ENCODE data around the gene S100A5. TPM values are rescaled to one million over a fixed set of nuclear protein-coding genes. Genes with fewer than 3 reads are reported as not detected.

S100A5 gene, protein sequence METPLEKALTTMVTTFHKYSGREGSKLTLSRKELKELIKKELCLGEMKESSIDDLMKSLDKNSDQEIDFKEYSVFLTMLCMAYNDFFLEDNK
- total RNA-seq (2011; cell fraction: chromatin; rRNA removed; ENCODE audit: low replicate concordance): not detected in 2 replicates
- not detected in 2 replicates for total RNA-seq (2011; cell fraction: nucleolus; rRNA removed)
- total RNA-seq (2011; cell fraction: nucleoplasm; rRNA removed): not detected in 2 replicates
- total RNA-seq (2014; rRNA removed) (0.37 TPM in 1 of 2 replicates, not detected in the other), total RNA-seq (2014; rRNA removed; fragmentation: Illumina TruSeq; extraction: Trizol) (not detected in 2 replicates), total RNA-seq (2015; rRNA removed; fragmentation: Illumina TruSeq; extraction: Trizol) (not detected in 2 replicates), total RNA-seq (2021) (not detected in 2 replicates), polyA plus RNA-seq (2011; rRNA removed) (0.45 and 0.60 TPM in 2 replicates), polyA plus RNA-seq (2014; fragmentation: Illumina TruSeq; extraction: Trizol) (0.28 and 0.56 TPM in 2 replicates), polyA plus RNA-seq (2014; fragmentation: Nextera tagmentation; extraction: Ambion mirVana) (1 to 10 TPM in 1 of 2 experiments, under 1 TPM in 1; 0.67 to 1.4 TPM), polyA plus RNA-seq (2014; rRNA removed) (not detected in 2 replicates), polyA minus RNA-seq (2011; rRNA and poly(A)+ RNA removed) (0.95 TPM in 1 of 2 replicates, not detected in the other), Bru-seq, nascent RNA (percentile 28 among the genes with signal in this experiment), BruChase-seq, experiment 1, labeled RNA remaining after a 2-hour chase (not detected), BruChase-seq, experiment 2, labeled RNA remaining after a 6-hour chase (percentile 14 among the genes with signal in this experiment)
- 0.42 and 0.83 TPM in 2 replicates for polyA plus RNA-seq (2011; cell fraction: cytosol; rRNA removed)
- polyA plus RNA-seq (2011; cell fraction: nucleus; rRNA removed): 0.36 TPM in 1 of 2 replicates, not detected in the other
- polyA plus RNA-seq (2012): 1.2 and 1.4 TPM in 2 replicates
- polyA minus RNA-seq (2011; cell fraction: cytosol; rRNA and poly(A)+ RNA removed): not detected in 2 replicates
- polyA minus RNA-seq (2011; cell fraction: nucleus; rRNA and poly(A)+ RNA removed): not detected in 2 replicates
- long read RNA-seq, experiment 1: 0 reads
- long read RNA-seq, experiment 2, partial matches to known transcripts: 1 of 1 reads
- long read RNA-seq, experiment 2, other reads (novel, unspliced or antisense): 0 of 1 reads
- long read RNA-seq, experiment 3, partial matches to known transcripts: 0 of 1 reads
- long read RNA-seq, experiment 3, other reads (novel, unspliced or antisense): 1 of 1 reads

DNA sequence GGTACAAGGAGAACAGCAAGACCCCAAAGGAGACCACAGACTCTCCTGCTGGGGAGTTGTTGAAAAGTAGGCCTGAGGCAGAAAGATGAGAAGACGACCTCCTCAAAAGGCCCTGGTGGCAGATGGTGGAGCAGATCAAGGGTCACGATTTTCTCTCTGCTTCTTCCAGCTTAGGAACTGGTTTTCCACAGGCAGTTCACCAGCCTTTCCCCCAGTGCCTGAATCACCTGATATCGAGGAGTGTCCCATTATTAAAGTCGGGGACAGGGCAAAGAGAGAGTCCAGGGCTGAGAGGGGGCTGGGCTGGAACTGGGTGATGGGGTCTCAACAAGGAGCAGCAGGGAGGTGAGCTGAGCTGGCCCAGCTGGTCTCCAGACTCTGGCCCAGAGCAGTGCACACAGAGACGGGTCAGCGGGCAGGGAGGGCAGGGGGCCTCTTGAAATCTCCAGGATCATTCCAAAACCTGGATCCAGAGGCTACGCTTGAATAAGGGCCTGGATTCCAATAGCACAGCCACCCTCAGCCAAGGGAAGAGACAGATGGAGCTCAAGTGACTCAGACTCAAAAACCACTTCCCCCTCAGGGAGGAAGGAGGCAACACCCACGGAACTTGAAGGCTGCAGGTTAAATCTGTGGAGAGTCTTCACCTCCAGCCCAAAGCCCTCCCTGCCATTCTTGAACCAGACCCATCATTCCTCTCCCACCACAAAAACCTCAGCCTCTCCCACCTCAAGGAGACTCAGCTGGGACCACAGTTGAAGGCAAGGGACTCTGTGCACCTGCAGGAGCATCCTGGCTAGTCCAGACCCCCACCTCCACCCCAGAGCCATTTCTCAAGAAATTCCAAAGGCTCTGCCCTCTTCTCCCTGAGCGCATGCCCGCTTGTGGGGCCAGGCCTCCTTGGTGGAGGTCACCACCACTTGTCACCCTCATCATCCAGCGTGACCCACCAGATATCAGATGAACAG lies at the start of gene S100A5:
TSS of gene S100A5 (minus strand) at position 541 of the 968 bp plus-strand sequence. CDS start 743 bp downstream, outside the sequence.
- H3K4me3 ChIP-seq: no peak within 1 kb of the TSS
- peaks cover 77 to 79% of the 10 kb centered on the region in 2 experiments for H3K4me1 ChIP-seq (replicated peaks in 1 of 2; ENCODE audit: control insufficient read depth in 2 of 2, insufficient read depth in 2 of 2, low read length in 2 of 2)
- no peaks in the 10 kb centered on the region for H3K9me3 ChIP-seq (replicated peaks; ENCODE audit: control insufficient read depth, insufficient read depth, low read depth, low read length)
- peak within 1 kb of the TSS in 1 of 2 experiments; percentile 38; a peak in 2 of 4 replicates for H3K9ac ChIP-seq (ENCODE audit: insufficient read depth in 1 of 2, low read depth in 2 of 2, low read length in 2 of 2)
- ATAC-seq (no peak), FAIRE-seq (no peak), DNase-seq (ENCODE audit: extremely low read depth in 1 of 4, low spot score in 3 of 4) (peak in 1 of 4 experiments; percentile 58)
- H4K20me1 ChIP-seq (replicated peaks; ENCODE audit: control insufficient read depth, insufficient read depth, low read length): no peaks in the 10 kb centered on the region
- H3K9me1 ChIP-seq (ENCODE audit: control insufficient read depth, insufficient read depth, low read length): no peaks in the 10 kb centered on the region
- no peaks in the 10 kb centered on the region for H3K27me3 ChIP-seq (ENCODE audit: control insufficient read depth in 2 of 2, insufficient read depth in 2 of 2, low read length in 2 of 2)
- H3K27ac ChIP-seq (ENCODE audit: extremely low read depth, low read depth, low read length): no peak within 1 kb of the TSS; the same call in 2 of the 3 replicates
- no TSS peak for BruUV-seq (replicated peaks)
- H3K79me2 ChIP-seq (ENCODE audit: control insufficient read depth, insufficient read depth, low read length): no peaks in the 10 kb centered on the region; the same call in 2 of the 3 replicates
- in situ Hi-C loops (cut with MboI): no loop called here
- POLR2A ChIA-PET: interaction anchor here (0.7 to 2.6 kb wide), 8 partner anchors 8 to 450 kb away, joined by 3 to 13 read pairs (median 3); partner anchors contain the start of genes RPS27 and S100A13
- H2AFZ ChIP-seq (ENCODE audit: low read depth, low read length): peak within 1 kb of the TSS; percentile 69
- 38% methylated on average over 11 of the region's 11 CpGs for WGBS (ENCODE audit: insufficient coverage, low coverage, missing lambda C conversion rate)
- intact Hi-C loops (cut with micrococcal nuclease): no loop called here
- H3K36me3 ChIP-seq (ENCODE audit: control insufficient read depth, insufficient read depth, low read length): no peaks in the 10 kb centered on the region
- CTCF ChIA-PET (ENCODE audit: low intra/inter-chr PET ratio): no interaction called here
- no peak within 1 kb of the TSS; the same call in 1 of the 2 replicates for H3K4me2 ChIP-seq (ENCODE audit: insufficient read depth, low read length)
- peak; percentile 34; the same call in 1 of the 2 replicates for TF ChIP-seq DPF2 (IDR thresholded peaks at IDR 0.05)
- no peak for TF ChIP-seq RBM25 (IDR thresholded peaks at IDR 0.05; ENCODE audit: low read depth, low read length, severe bottlenecking)
- TF ChIP-seq, protein P1, sequence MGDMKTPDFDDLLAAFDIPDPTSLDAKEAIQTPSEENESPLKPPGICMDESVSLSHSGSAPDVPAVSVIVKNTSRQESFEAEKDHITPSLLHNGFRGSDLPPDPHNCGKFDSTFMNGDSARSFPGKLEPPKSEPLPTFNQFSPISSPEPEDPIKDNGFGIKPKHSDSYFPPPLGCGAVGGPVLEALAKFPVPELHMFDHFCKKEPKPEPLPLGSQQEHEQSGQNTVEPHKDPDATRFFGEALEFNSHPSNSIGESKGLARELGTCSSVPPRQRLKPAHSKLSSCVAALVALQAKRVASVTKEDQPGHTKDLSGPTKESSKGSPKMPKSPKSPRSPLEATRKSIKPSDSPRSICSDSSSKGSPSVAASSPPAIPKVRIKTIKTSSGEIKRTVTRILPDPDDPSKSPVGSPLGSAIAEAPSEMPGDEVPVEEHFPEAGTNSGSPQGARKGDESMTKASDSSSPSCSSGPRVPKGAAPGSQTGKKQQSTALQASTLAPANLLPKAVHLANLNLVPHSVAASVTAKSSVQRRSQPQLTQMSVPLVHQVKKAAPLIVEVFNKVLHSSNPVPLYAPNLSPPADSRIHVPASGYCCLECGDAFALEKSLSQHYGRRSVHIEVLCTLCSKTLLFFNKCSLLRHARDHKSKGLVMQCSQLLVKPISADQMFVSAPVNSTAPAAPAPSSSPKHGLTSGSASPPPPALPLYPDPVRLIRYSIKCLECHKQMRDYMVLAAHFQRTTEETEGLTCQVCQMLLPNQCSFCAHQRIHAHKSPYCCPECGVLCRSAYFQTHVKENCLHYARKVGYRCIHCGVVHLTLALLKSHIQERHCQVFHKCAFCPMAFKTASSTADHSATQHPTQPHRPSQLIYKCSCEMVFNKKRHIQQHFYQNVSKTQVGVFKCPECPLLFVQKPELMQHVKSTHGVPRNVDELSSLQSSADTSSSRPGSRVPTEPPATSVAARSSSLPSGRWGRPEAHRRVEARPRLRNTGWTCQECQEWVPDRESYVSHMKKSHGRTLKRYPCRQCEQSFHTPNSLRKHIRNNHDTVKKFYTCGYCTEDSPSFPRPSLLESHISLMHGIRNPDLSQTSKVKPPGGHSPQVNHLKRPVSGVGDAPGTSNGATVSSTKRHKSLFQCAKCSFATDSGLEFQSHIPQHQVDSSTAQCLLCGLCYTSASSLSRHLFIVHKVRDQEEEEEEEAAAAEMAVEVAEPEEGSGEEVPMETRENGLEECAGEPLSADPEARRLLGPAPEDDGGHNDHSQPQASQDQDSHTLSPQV (IDR thresholded peaks at IDR 0.05): no peak
- TF ChIP-seq ATF3 (IDR thresholded peaks at IDR 0.05): 0 out of 2 replicates have a peak, but pooled peaks have one; percentile 24
- no peak for TF ChIP-seq ATF3 (CRISPR knock-in tag; conservative IDR thresholded peaks at IDR 0.05)
- TF ChIP-seq LCOR (CRISPR knock-in tag; IDR thresholded peaks at IDR 0.05): no peak
- no peak for TF ChIP-seq PHTF2 (CRISPR knock-in tag; IDR thresholded peaks at IDR 0.05)
- TF ChIP-seq EHMT2 (IDR thresholded peaks at IDR 0.05): no peak
- TF ChIP-seq PPARD (CRISPR knock-in tag; IDR thresholded peaks at IDR 0.05): no peak
- TF ChIP-seq FOXK2 (conservative IDR thresholded peaks at IDR 0.05 in 1 of 2, IDR thresholded peaks at IDR 0.05 in 1 of 2; ENCODE audit: low read depth in 2 of 2): no peak

Data from K562 (cell line).